ENCODE data around the gene CD52.

Gene CD52, protein sequence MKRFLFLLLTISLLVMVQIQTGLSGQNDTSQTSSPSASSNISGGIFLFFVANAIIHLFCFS

DNA sequence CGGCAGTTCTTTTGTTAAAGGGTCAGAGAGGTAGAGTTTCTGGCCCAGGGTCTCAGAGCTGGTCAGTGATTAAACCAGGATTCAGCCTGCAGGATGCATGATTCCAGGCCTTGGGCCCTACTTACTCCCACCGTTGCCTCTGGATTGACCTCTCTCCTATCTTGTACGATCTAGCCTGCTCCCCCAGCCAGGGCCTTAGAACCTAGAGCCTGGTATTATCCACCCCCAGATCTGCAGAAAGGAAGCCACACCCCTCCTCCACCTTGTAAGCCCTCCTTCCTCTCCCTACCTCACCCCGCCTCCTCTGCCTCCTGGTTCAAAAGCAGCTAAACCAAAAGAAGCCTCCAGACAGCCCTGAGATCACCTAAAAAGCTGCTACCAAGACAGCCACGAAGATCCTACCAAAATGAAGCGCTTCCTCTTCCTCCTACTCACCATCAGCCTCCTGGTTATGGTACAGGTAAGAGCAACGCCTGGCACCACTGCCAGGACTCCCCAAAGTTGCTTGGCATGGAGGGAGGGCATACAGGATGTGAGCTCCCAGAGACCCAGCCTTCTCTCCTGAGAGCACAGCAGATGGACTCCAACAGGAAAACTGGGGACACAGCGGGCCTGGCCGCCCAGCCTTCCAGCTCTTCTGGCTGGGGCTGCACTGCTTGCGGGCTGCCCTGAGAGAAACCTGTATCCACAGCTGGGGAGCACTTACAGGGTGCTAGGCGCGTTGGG lies at the start of gene CD52:
Gene CD52, plus strand, starts transcription at position 347 of the 726 bp plus-strand sequence. Its CDS starts 60 bp downstream, at position 407.
- DNase-seq, result no peak

DNA sequence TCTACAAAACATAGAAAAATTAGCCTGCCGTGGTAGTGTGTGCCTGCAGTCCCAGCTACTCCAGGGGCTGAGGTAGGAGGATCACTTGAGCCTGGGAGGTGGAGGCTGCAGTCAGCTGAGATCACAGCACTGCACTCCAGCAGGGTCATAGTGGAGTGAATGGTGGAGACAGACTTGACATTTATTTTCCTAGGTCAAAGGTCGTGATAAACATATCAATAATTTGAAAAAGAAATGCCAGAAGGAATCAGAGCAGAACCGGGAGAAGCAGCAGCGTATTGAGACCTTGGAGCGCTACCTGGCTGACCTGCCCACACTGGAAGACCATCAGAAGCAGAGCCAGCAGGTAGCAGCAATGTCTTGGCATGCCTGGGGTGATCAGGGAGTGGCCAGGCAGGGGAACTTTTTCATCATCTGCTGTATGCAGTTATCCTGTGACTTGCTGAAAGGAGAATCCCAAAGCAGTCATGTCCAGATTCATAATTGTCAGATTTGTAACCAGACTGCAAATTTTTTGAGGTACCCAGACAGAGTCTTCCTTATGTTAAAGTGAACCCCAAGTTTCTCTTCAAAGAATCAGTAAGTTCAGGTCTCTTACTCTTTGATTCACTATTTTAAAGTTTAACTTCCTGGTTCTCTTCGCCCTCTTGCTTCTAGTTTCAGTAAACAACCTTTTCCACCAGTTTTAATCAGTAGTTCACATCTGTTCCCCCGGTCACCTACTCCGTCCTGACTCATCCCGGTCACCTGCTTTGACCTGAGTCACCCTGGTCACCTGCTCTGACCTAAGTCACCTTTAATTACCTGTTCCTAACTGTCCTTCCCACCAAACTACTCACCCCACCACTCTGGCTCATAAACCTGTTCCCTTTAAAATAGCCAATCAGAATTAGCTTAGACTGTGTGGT lies 49.2 kb upstream of the CD52 start:
- no peak for DNase-seq

DNA sequence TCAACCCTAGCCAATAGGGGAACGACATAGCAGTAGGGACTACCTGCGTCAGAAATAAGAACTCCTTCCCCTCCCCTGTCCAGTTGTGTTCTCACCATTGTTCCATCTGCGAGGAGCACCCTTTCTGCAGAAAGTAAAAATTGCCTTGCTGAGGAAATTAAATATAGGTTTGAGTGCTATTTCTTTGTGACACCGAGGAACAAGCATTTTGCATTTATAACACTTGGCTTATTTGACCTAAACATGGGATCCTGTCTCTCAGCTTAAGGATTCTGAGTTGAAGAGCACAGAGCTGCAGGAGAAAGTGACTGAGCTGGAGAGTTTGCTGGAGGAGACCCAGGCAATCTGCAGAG lies 48.6 kb upstream of the CD52 start:
- DNase-seq, result no peak

DNA sequence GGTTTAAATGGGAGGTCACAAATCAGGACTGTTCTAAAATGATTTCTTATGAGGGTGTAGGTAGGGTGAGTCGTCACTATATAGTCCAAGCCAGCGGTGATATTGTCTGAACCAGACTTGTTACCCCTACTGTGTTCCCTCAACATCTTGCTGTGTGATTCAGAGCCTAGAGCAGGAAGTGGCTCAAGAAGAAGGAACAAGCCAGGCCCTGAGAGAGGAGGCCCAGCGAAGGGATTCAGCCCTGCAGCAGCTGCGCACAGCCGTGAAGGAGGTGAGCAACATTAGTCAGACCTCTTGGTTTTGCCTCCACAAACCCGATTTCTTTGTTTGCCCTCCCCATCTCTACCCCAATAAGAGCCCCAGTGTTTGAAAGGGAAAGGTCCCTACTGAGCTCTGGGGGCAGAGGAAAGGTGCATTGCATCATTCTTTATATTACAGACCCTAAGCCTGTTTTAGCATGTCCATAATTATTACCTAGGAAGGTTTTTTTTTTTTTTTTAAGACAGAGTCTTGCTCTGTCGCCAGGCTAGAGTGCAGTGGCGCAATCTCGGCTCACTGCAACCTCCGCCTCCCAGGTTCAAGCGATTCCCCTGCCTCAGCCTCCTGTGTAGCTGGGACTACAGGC lies 42.8 kb upstream of the CD52 start:
- no peak for DNase-seq

DNA sequence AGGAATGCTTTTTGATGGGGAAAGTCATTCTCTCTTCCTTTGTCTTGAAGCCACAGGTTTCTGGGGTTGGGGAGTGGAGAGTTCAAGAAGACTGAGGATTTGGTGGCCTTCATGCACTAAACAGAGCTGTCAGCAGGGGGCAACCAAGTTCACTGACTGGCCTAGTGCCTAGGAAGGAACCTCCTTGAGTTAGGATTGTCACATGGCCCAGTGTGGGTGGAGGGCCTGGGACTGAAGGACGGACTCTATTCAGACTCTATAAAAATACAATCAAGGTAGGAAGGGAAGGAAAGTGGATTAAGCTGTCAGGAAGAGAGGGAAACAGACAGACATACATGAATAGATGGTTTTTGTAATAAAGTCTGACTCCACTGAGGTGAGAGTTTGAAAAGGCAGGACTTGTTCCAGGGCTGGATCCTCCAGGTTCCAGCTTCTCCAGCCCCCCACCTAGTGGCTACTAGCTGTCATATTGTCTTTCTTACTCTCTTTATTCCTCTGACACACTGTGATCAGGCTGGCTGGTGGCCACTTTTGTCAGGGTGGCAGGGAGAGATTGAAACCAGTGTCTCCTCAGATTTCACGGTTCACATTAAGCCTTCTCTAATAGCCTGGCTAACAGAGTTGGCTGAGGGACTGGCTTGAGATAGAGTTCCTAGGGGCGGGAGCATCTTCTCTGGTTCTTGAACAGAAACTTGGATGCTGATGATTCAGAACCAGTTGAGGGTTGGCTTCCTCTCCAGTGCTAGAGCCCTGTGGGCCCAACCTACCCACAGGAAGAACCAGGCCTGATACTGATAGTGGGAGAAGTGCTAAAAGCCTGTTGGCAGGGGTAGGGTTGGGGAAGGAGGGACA lies 42.0 kb upstream of the CD52 start:
- no peak for DNase-seq

DNA sequence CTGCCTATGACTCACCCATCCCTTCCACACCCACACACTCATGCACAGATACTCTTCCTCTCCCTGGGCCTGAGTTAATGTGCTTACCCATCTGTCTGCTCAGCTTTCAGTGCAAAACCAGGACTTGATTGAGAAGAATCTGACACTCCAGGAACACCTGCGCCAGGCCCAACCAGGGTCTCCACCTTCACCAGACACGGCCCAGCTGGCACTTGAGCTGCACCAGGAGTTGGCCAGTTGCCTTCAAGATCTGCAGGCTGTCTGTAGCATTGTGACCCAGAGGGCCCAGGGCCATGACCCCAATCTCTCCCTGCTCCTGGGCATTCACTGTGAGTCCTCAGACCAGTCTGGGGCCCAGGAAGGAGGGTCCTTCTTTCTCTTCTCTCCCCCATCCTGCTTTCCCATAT lies 41.3 kb upstream of the CD52 start:
- DNase-seq, result no peak

DNA sequence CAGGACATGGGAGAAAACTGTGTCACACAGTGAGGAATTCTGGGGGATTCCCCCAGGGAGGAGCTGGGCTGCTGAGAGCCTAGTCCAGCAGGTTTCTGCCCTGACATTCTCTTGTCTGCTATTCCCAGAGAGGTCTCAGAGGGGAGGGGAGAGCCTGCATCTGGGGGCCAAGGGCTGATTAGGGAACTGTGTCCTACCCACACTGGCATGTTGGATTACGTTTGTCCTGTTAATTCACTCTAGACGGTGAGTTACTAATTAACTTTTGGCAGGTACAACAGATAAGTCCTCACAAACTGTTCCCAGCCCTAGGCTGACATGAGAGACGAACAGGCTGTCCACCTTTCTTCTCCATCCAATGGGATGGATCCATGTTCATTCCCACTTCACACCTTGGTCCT lies 40.5 kb upstream of the CD52 start:
- DNase-seq, result no peak

DNA sequence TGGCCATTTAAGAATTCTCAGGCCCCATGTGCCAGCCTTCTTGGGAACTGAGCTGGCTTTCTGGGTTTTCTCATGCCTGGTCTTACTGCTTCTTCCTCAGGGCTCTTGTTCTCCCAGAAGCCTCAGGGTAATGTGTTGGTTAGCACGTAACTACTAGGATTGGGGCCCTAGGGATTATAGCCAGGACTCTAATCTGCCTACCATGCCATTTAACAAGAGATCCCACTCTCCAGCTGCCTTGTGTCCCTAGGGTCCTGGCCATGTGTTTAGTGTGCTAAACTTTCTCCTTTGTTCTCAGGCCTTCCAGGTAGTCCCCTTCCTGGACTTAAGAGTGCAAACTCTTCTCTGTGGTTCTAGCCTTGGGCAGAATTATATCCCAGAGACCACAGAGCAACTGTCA lies 40.0 kb upstream of the CD52 start:
- no peak for DNase-seq

DNA sequence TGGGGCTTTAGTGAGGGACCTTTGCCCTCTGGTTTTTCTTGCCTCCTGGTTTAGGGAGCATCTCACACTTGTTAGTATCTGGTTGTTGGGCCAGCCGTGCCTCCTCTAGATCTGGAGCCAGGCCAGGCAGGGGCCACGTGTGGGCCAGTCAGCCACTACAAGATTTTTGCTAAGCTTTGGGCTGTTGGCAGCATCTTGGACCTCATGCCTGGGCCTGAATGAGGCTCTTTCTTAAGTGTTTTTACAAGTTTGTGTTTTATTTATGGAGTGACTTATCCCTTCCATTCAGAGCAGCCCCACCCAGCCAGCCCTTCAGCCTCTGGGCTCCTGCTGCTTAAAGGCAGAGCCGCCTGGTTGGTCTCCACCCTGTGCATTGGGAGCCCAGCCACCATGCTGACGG lies 39.5 kb upstream of the CD52 start:
- no peak for DNase-seq

DNA sequence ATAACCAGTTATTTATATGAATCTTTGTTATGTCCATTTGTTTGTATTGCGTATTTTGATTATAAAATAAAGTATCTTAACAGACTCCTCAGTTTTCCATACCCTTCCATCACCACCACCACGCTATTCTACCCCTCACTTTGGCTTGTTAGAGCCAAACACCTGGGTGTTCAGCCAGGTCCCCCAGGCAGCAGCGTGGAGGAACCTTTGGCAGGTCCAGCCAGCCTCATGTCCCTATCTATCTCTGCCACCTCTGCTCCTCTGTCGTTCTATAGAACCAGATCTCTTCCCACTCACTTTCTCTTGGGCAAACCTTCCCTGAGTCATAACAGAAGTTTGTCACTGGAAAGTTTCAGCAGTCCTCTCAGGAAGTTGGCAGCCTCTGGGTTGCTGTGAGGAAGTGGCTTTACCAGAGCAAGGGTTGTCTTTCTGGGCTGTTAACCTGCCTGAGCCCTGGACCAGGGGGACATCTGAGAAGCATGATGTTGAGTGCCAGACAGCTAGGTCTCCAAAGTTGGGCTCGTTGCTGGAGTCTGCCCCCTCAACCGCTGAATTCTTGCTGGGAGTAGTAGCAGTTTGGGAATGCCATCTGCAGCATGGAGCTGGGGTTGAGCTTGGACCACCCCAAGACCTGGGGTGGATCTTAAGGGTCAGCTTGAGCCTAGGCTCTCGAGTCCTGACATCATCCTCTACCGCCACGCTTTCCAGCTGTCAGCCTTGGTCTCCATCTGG lies 38.9 kb upstream of the CD52 start:
- no peak for DNase-seq

DNA sequence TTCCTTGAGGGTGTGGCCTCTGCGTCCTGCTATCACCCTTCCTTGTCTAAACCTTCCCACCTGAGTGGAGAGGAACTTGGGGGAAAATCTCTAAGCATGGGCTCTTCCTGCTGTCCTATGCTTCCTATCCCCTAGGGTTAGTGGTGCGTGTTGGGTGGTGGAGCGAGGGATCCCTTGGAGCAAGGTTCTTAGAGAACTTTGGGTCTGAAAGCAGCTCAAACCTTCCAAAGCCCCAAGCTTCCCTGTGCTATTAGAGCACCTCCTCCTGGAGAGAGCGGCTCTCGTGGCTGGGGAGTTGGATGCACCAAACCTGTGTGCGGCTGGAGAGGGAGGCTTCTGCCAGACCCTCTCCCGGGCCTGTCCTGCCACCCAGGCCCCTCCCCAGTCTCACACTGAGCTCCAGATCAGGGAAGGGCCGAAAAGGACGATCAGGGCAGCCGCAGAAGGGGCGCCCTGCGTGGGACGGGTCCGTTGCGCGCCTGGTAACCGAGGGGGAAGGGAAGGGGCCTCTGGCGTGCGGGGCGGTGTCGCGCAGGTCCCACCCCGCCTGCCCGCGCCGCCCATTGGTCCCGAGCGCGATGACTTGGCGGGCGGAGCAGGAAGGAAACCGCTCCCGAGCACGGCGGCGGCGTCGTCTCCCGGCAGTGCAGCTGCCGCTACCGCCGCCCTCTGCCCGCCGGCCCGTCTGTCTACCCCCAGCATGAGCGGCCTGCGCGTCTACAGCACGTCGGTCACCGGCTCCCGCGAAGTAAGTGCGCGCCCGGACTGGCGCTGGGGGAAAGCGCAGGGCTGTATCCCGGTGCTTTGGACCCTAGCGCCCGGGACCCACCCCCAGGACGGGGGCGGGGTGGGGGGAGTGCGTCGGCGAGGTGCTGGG lies 38.1 kb upstream of the CD52 start, which contains the start of gene SH3BGRL3:
Gene SH3BGRL3, plus strand, starts transcription at position 631 of the 877 bp plus-strand sequence. Its CDS starts 70 bp downstream, at position 701.
- DNase-seq, result no peak

DNA sequence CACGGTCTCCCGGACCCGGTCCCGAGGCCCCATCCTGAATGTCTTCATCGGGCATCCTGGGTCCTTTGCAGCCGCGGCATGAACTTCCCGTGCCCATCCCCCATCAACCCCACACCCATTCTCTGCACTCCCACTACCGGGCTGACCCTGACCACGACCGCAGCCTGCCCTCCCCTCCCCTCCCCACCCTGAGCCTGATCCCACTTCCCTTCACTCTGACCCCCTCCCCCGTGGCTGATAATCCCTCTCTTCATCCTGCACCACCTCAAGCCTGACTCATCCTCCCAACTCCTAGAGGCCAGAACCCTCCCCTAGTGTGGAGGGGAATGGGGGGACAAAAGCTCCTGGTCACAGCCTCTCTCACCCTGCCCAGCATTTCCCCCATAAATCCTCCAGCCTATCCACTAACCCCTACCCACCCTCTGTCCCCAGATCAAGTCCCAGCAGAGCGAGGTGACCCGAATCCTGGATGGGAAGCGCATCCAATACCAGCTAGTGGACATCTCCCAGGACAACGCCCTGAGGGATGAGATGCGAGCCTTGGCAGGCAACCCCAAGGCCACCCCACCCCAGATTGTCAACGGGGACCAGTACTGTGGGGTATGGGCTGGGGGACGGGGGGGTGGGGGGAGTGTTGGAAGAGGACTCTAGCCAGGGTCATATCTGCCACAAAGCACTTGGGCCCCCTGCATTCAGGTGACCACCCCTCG lies 37.3 kb upstream of the CD52 start:
- no peak for DNase-seq

DNA sequence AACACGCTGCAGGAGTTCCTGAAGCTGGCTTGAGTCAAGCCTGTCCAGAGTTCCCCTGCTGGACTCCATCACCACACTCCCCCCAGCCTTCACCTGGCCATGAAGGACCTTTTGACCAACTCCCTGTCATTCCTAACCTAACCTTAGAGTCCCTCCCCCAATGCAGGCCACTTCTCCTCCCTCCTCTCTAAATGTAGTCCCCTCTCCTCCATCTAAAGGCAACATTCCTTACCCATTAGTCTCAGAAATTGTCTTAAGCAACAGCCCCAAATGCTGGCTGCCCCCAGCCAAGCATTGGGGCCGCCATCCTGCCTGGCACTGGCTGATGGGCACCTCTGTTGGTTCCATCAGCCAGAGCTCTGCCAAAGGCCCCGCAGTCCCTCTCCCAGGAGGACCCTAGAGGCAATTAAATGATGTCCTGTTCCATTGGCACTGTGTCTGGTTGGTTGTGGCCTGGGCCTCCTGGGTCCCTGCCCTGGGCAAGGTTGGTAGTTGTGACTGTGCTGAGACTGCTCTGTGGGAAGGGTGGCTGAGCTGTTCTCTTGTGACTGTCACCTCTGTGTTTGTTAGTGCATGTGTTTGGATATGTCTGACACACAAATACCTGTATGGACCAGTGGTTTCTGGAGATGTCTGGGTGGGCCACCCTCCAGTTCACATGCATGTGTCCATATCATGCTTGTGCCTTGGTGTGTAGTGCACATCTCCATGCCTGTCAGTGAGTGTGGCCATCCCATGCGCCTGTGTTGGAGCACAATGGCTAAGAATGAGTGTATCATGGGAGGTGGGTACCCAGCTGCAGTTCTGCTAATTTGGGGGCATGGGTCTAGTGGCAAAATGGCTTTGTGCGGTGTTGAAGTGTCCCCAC lies 36.4 kb upstream of the CD52 start:
- no peak for DNase-seq

DNA sequence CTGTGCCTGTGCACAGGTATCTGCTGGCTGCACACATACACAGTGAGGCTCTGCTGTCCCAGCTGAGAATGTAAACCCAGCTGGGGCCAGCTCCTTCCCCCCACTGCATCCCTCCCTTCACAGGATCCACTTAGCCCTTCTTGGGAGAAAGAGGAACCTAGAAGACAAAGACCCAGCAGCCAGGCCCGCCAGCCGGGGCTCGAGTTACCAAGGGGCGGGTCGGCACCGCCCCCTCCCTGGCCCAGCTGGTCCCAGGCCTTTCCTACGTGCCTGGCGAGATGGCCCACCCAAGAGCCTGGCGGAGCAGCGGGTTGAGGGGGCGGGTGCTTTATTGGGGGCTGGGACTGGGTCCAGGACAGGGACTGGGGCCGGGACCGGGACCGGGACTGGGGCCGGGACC lies 35.8 kb upstream of the CD52 start:
- no peak for DNase-seq

DNA sequence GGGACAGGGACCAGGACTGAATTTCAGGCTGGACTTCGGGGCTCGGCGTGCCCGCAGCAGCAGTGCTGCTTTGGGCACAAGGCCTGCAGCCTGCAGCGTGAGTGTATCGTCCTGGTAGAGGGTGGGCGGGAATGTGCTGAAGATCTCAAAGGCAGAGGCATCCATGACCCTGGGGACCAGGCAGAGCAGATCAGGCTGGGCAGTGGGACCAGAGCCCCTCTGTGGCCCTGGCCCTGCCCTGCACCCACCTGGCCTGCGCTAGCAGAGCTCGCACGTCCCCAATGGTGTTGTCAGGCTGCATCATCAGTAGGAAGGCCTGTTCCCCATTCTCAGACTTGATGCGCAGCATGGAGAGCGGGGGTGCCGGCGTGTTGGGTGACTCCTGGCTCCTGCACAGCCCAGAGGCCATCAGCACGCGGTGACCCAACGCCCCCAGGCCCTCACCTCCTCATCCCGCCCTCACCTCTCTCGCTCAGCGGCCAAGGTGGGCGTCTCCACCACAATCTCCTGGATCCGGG lies 35.3 kb upstream of the CD52 start:
- no peak for DNase-seq

DNA sequence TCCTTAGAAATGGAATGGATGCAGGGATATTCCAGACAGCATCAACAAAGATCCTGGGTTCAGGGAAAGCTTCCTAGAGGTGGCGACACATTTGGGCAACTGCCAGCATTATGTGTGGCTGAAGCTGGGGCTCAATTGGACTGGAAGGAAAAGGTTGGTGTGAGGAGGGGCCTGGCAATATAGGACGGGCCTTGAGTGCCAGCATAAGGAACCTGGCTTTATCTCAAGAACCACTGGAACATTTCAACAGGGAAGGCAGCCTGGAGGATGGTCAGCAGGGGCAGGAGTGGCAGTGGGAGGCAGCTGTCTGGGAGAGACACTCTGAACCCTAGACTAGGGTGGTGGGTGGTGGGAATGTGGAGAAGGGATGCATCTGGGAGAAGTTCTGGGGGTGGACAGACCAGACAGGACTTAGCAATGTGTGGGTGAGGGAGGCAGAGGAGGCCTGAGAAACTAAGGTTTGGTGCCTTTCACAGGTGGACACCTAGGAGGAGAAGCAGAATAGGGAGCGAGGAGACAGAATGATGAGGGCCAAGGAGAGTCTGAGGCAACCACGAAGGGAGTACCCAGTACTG lies 34.4 kb upstream of the CD52 start:
- no peak for DNase-seq

DNA sequence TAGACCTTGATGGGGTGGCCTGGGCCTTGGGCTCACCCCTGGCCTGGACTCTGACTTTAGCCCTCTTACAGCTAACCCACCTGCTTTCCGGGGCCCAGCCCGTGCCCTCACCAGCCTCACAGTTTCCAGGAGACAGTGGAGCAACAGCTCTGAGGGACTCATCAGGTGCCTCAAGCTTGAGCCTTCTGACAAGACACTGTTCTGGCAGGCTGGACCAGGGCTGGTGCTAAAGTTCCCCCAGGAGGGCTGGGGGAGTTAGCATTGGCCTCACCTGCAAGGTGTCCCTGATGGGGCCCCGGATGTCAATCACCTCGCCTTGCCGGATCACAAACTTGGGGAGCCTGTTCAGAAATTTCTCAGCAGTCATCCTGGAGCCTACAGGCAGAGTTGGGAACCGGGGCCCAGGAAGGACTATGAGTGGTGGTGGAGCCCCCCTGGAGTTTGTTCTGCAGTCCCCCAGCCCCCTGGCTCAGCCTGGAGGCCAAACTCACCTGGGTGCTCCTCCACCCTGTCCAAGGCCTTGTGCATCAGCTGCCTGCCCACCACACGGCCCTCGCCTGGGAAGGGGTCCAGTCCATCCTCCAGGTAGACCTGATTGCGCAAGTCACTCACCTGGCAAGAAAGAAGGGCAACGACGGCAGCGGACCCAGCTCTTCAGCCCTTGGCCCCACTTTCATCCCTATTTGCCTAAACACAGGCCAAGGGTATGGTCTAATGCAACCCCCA lies 33.7 kb upstream of the CD52 start:
- no peak for DNase-seq
